Astrocyte (in vitro differentiated cells and primary cell): Measurements from ENCODE around the gene SGIP1. TPM values are rescaled to one million over a fixed set of nuclear protein-coding genes. Genes with fewer than 3 reads are reported as not detected.
"Not testable (repeated sequence)": the region's sequence is repeated elsewhere in the genome, so short reads cannot be mapped to it uniquely, and the experiment has no call there.

ENCODE experiments used
- DNase-seq: peaks from one replicate; pipeline ENCODE4 v3.0.0-alpha.2; 2010; ENCODE audit warnings: low read depth
- FAIRE-seq: peaks from 2 replicates; lab custom pipeline; 2011; peaks lifted over from hg19 to GRCh38; lab: Jason Lieb, UNC
- H2AFZ ChIP-seq: 2 replicates; pipeline ENCODE4 v1.6.0; 2012; ENCODE audit warnings: low read depth, low read length, inconsistent platforms
- H3K27ac ChIP-seq: 2 replicates; pipeline ENCODE4 v1.5.1; 2011; ENCODE audit warnings: low read depth, low read length, inconsistent platforms
- H3K27me3 ChIP-seq: 2 replicates; pipeline ENCODE4 v1.6.0; 2011; ENCODE audit warnings: low read length, inconsistent platforms; ENCODE audit not compliant: insufficient read depth
- H3K36me3 ChIP-seq: 2 replicates; pipeline ENCODE4 v1.5.1; 2011; ENCODE audit warnings: low read length, inconsistent platforms; ENCODE audit not compliant: insufficient read depth
- H3K4me1 ChIP-seq: 2 replicates; pipeline ENCODE4 v1.5.1; 2011; ENCODE audit warnings: low read length, inconsistent platforms; ENCODE audit not compliant: insufficient read depth
- H3K4me2 ChIP-seq: 2 replicates; pipeline ENCODE4 v1.6.0; 2012; ENCODE audit warnings: low read length, inconsistent platforms
- H3K4me3 ChIP-seq: 2 replicates; pipeline ENCODE4 v1.5.1; 2011; ENCODE audit warnings: low read depth, mild to moderate bottlenecking, low read length, inconsistent platforms; ENCODE audit not compliant: insufficient read depth
- H3K79me2 ChIP-seq: 2 replicates; pipeline ENCODE4 v1.6.0; 2012; ENCODE audit warnings: mild to moderate bottlenecking, low read length, inconsistent platforms; ENCODE audit not compliant: insufficient read depth
- H3K9ac ChIP-seq: 2 replicates; pipeline ENCODE4 v1.6.0; 2012; ENCODE audit warnings: mild to moderate bottlenecking, low read length, inconsistent platforms
- H3K9me3 ChIP-seq: 2 replicates; pipeline ENCODE4 v1.5.1; 2012; ENCODE audit warnings: low read depth, mild to moderate bottlenecking, low read length, inconsistent platforms; ENCODE audit not compliant: insufficient read depth
- H4K20me1 ChIP-seq: 2 replicates; pipeline ENCODE4 v1.6.0; 2012; ENCODE audit warnings: low read length, inconsistent platforms; ENCODE audit not compliant: insufficient read depth
- H3K27ac Mint-ChIP-seq: one replicate; pipeline ENCODE4 v1.8.0; 2021; ENCODE audit warnings: mild to moderate bottlenecking, mixed read lengths; ENCODE audit not compliant: unreplicated experiment
- H3K27me3 Mint-ChIP-seq: one replicate; pipeline ENCODE4 v1.8.0; 2021; ENCODE audit warnings: low read depth, mixed read lengths; ENCODE audit not compliant: unreplicated experiment
- H3K36me3 Mint-ChIP-seq: one replicate; pipeline ENCODE4 v1.8.0; 2021; ENCODE audit warnings: low read depth, mixed read lengths; ENCODE audit not compliant: unreplicated experiment
- H3K4me1 Mint-ChIP-seq: one replicate; pipeline ENCODE4 v1.8.0; 2021; ENCODE audit warnings: low read depth, mixed read lengths; ENCODE audit not compliant: unreplicated experiment
- H3K4me3 Mint-ChIP-seq: one replicate; pipeline ENCODE4 v1.8.0; 2021; ENCODE audit warnings: mild to moderate bottlenecking, moderate library complexity, mixed read lengths; ENCODE audit not compliant: unreplicated experiment
- H3K9me3 Mint-ChIP-seq: one replicate; pipeline ENCODE4 v1.8.0; 2021; ENCODE audit warnings: mild to moderate bottlenecking, mixed read lengths; ENCODE audit not compliant: unreplicated experiment
- EZH2 ChIP-seq: IDR thresholded peaks from 2 replicates; pipeline ENCODE4 v1.6.1; 2012; ENCODE audit warnings: mild to moderate bottlenecking, low read length, inconsistent platforms; ENCODE audit not compliant: insufficient read depth
- total RNA-seq: library from RNA; stranded (reverse); gene quantifications from 2 replicates; pipeline ENCODE4 v1.2.1, GENCODE V29; 2021
- TF ChIP-seq, protein P1 (sequence below): IDR thresholded peaks from 2 replicates; pipeline ENCODE4 v1.5.1; 2011; ENCODE audit warnings: low read depth, mild to moderate bottlenecking, inconsistent platforms, low read length, moderate library complexity; ENCODE audit not compliant: insufficient read depth

SGIP1 gene
- total RNA-seq, 1 donor from 2014 or later: 8.8 TPM

DNA sequence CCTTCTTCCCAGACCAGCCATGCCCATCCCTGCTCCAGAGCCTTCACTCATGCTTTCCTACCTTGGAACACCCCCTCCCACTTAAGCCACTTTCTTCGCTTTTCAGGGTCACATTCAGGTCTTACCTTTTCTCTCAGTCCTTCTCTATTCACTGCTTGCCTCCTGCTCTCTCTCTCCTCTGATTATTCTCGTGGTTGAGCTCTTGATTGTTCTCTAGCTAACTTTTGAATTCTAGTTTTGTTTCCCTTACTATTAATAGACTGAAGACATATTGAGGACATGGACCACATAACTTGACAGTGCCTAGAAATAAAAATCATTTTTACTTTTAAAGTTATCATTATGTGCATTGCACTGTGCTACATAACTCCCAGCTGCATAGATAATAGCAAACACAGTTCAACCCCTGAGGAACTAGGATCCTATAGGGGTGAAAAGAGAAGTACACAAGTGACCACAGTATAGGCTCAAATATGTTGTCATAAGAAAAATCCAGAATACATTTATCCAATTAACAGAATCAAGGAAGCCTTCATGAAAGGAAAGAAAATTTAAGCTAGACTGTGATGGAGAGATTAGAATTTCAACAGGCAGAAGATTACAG is 245.6 kb downstream of the SGIP1 start:
- DNase-seq (no peak), FAIRE-seq (no peak)
- H3K27me3 ChIP-seq: no peaks in the 10 kb centered on the region
- peaks cover 12% of the 10 kb centered on the region for H3K9me3 Mint-ChIP-seq
- no peaks in the 10 kb centered on the region for H3K4me1 ChIP-seq
- no peaks in the 10 kb centered on the region for H3K9me3 ChIP-seq
- no peaks in the 10 kb centered on the region for H4K20me1 ChIP-seq
- peaks cover 2% of the 10 kb centered on the region for H3K27me3 Mint-ChIP-seq
- no peak overlapping the region for H3K27ac Mint-ChIP-seq
- no peaks in the 10 kb centered on the region for H3K4me1 Mint-ChIP-seq
- no peak overlapping the region for H3K9ac ChIP-seq
- H3K4me3 Mint-ChIP-seq: no peak overlapping the region
- no peak overlapping the region for H3K27ac ChIP-seq
- peaks cover 3% of the 10 kb centered on the region for H3K36me3 Mint-ChIP-seq
- H3K4me2 ChIP-seq: no peak overlapping the region
- no peak overlapping the region for H3K4me3 ChIP-seq
- H3K79me2 ChIP-seq: no peaks in the 10 kb centered on the region
- no peak overlapping the region for H2AFZ ChIP-seq
- TF ChIP-seq, protein P1, sequence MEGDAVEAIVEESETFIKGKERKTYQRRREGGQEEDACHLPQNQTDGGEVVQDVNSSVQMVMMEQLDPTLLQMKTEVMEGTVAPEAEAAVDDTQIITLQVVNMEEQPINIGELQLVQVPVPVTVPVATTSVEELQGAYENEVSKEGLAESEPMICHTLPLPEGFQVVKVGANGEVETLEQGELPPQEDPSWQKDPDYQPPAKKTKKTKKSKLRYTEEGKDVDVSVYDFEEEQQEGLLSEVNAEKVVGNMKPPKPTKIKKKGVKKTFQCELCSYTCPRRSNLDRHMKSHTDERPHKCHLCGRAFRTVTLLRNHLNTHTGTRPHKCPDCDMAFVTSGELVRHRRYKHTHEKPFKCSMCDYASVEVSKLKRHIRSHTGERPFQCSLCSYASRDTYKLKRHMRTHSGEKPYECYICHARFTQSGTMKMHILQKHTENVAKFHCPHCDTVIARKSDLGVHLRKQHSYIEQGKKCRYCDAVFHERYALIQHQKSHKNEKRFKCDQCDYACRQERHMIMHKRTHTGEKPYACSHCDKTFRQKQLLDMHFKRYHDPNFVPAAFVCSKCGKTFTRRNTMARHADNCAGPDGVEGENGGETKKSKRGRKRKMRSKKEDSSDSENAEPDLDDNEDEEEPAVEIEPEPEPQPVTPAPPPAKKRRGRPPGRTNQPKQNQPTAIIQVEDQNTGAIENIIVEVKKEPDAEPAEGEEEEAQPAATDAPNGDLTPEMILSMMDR: no peak
- TF ChIP-seq EZH2: no peak
- H3K36me3 ChIP-seq: no peaks in the 10 kb centered on the region

DNA sequence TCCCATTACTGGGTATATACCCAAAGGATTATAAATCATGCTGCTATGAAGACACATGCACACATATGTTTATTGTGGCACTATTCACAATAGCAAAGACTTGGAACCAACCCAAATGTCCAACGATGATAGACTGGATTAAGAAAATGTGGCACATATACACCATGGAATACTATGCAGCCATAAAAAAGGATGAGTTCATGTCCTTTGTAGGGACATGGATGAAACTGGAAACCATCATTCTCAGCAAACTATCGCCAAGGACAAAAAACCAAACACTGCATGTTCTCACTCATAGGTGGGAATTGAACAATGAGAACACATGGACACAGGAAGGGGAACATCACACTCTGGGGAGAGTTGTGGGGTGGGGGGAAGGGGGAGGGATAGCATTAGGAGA is 251.8 kb downstream of the SGIP1 start:
- not testable (repeated sequence) for H3K4me3 Mint-ChIP-seq, H4K20me1 ChIP-seq, H3K27ac ChIP-seq, H3K9me3 ChIP-seq, H3K4me2 ChIP-seq, H3K4me1 ChIP-seq, H3K4me3 ChIP-seq, H3K79me2 ChIP-seq, H3K36me3 ChIP-seq, H3K27ac Mint-ChIP-seq, FAIRE-seq, H3K27me3 ChIP-seq, H3K9me3 Mint-ChIP-seq, H3K36me3 Mint-ChIP-seq, DNase-seq, H3K9ac ChIP-seq, H3K27me3 Mint-ChIP-seq, H2AFZ ChIP-seq, H3K4me1 Mint-ChIP-seq

DNA sequence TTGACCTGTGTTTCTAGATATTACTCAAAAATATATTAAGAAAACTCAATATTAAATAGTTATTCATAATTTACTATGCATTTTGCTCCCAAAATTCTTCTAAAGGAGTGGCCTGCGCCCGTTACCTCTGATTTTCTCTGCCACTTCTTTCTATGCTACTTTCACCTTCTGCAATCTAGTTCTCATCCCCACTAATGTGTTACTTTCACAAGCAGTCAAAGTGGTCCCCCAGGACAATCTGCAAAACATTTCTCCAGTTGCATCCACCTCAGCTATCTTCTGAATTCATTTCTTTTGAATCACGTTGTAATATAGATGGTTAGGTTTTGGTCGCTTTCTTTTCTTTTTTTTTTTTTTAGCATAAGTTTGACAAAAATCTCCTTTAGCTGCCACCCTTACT is 253.7 kb downstream of the SGIP1 start:
- Histone ChIP-seq H3K9me3 (no peaks in the 10 kb centered on the region), H2AFZ (no peak overlapping the region), H3K36me3 (no peaks in the 10 kb centered on the region), H3K9ac (no peak overlapping the region), H3K4me2 (no peak overlapping the region), H3K4me3 (no peak overlapping the region), H3K79me2 (no peaks in the 10 kb centered on the region), H3K27me3 (no peaks in the 10 kb centered on the region), H4K20me1 (no peaks in the 10 kb centered on the region), H3K4me1 (no peaks in the 10 kb centered on the region), H3K27ac (no peak overlapping the region)
- Mint-ChIP-seq H3K9me3 (peaks cover 5% of the 10 kb centered on the region), H3K27ac (no peak overlapping the region), H3K36me3 (no peaks in the 10 kb centered on the region), H3K4me1 (peaks cover 2% of the 10 kb centered on the region), H3K4me3 (no peak overlapping the region), H3K27me3 (peaks cover 2% of the 10 kb centered on the region)
- FAIRE-seq: no peak
- no peak for DNase-seq
- TF ChIP-seq EZH2: no peak
- TF ChIP-seq, protein P1: no peak
